Neural progenitor cell (in vitro differentiated cells): Measurements from ENCODE around the gene NCEH1. TPM values are rescaled to one million over a fixed set of nuclear protein-coding genes. Genes with fewer than 3 reads are reported as not detected.
A peak's percentile ranks its signal among the peaks of the same experiment; 100 is the strongest.

Source experiments
- DNase-seq: peaks from one replicate; pipeline ENCODE4 v3.0.0-alpha.2; 2016; ENCODE audit warnings: low spot score
- H2AFZ ChIP-seq: fragments of 200-600 bp; sonication (generic); replicated peaks from 2 replicates; pipeline ENCODE4 v1.6.1; 2016; ENCODE audit warnings: antibody characterized with exemption
- H3F3A ChIP-seq: fragments of 200-600 bp; sonication (generic); 2 replicates; pipeline ENCODE4 v1.6.1; 2016; ENCODE audit warnings: antibody characterized with exemption, low read depth
- H3K27ac ChIP-seq: fragments of 200-600 bp; sonication (generic); 2 replicates; pipeline ENCODE4 v1.5.1; 2016; ENCODE audit warnings: mild to moderate bottlenecking
- H3K27me3 ChIP-seq: fragments of 200-600 bp; sonication (generic); 2 replicates; pipeline ENCODE4 v1.6.1; 2016; ENCODE audit warnings: mild to moderate bottlenecking, moderate library complexity
- H3K36me3 ChIP-seq: fragments of 200-600 bp; sonication (generic); 2 replicates; pipeline ENCODE4 v1.5.1; 2016
- H3K4me1 ChIP-seq: fragments of 200-600 bp; sonication (generic); 2 replicates; pipeline ENCODE4 v1.6.1; 2016; ENCODE audit warnings: mixed run types
- H3K4me2 ChIP-seq: fragments of 200-600 bp; sonication (generic); 2 replicates; pipeline ENCODE4 v1.6.1; 2016
- H3K4me3 ChIP-seq: fragments of 200-600 bp; sonication (generic); 2 replicates; pipeline ENCODE4 v1.5.1; 2016
- H3K79me2 ChIP-seq: fragments of 200-600 bp; sonication (generic); 2 replicates; pipeline ENCODE4 v1.6.1; 2016; ENCODE audit warnings: low read depth
- H3K9ac ChIP-seq: fragments of 200-600 bp; sonication (generic); 2 replicates; pipeline ENCODE4 v1.6.1; 2016
- H3K9me3 ChIP-seq: fragments of 200-600 bp; sonication (generic); 2 replicates; pipeline ENCODE4 v1.5.1; 2016; ENCODE audit warnings: low read depth
- H4K20me1 ChIP-seq: fragments of 200-600 bp; sonication (generic); 2 replicates; pipeline ENCODE4 v1.6.1; 2016; ENCODE audit warnings: low read depth
- H3K27ac Mint-ChIP-seq: 3 replicates; pipeline ENCODE4 v1.8.0; 2021; ENCODE audit warnings: mixed read lengths
- H3K27me3 Mint-ChIP-seq: 2 replicates; pipeline ENCODE4 v1.8.0; 2022; ENCODE audit warnings: low read depth, mild to moderate bottlenecking, inconsistent platforms, moderate library complexity, mixed read lengths; ENCODE audit not compliant: insufficient read depth
- H3K36me3 Mint-ChIP-seq: 3 replicates; pipeline ENCODE4 v1.8.0; 2021; ENCODE audit warnings: mixed read lengths
- H3K4me1 Mint-ChIP-seq: 3 replicates; pipeline ENCODE4 v1.8.0; 2021; ENCODE audit warnings: mixed read lengths
- H3K4me3 Mint-ChIP-seq: 3 replicates; pipeline ENCODE4 v1.8.0; 2021; ENCODE audit warnings: mild to moderate bottlenecking, moderate library complexity, mixed read lengths
- H3K9me3 Mint-ChIP-seq: 3 replicates; pipeline ENCODE4 v1.8.0; 2020; ENCODE audit warnings: mixed read lengths
- EZH2 ChIP-seq: fragments of 200-600 bp; sonication (generic); IDR thresholded peaks from 2 replicates; pipeline ENCODE4 v1.6.1; 2017; ENCODE audit warnings: antibody characterized with exemption, mild to moderate bottlenecking, moderate library complexity
- EZH2phosphoT487 ChIP-seq: fragments of 200-600 bp; sonication (generic); IDR thresholded peaks from 2 replicates; pipeline ENCODE4 v1.6.1; 2017; ENCODE audit warnings: antibody characterized with exemption
- total RNA-seq: library from RNA; depleted of rRNA; stranded (reverse); fragments of >200 nt; gene quantifications from 2 replicates; pipeline ENCODE4 v1.2.3, GENCODE V29; 2015; ENCODE audit warnings: low replicate concordance
- TF ChIP-seq, protein P1 (sequence below): fragments of 200-600 bp; sonication (generic); IDR thresholded peaks from 2 replicates; pipeline ENCODE4 v1.5.1; 2017; ENCODE audit warnings: antibody characterized with exemption, mild to moderate bottlenecking

The NCEH1 gene
- total RNA-seq, 1 donor from 2014 or later: 7.7 TPM

DNA sequence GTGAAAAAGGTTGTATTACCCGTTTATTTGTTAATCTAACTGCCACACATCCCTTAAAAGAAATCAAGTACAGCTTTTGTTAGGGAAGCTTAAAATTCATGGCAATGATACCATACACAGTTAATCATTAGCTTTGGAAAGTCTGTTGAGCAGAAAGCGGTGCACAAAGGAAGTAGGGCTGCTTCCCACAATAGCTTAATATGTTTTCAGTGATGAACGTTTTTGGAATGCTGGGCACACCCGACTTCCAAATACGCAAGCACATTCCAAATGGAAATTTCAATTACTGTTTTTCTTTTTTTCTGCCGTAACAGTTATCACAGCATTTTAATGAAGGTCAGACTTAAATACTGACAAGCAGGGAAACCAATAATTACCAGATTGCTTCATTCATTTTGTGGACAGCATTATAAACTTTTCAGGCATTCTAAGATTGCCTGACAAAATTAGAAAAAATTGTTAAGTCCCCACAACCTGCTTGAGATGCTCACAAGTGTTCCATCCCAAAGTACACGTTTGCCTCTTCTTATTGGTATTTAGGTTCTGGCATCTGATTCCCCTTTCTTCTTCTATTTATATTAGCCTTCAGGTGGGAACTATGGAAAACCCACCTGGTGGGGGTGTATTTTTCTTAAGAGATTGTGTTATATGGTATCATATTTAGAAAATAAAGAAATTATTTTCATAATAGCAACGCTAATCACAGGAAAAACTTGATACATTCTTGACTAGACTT, 38.5 kb upstream of the NCEH1 start:
- peak overlapping the region; percentile 89 for H2AFZ ChIP-seq
- Mint-ChIP-seq H3K27ac (no peak overlapping the region), H3K27me3 (no peaks in the 10 kb centered on the region), H3K9me3 (no peaks in the 10 kb centered on the region), H3K4me3 (peak overlapping the region; percentile 100), H3K36me3 (peaks cover 11% of the 10 kb centered on the region), H3K4me1 (peaks cover 21% of the 10 kb centered on the region)
- H3K27ac ChIP-seq: no peak overlapping the region
- peaks cover 12% of the 10 kb centered on the region for H3K4me1 ChIP-seq
- TF ChIP-seq EZH2 (no peak), EZH2phosphoT487 (no peak)
- TF ChIP-seq, protein P1, sequence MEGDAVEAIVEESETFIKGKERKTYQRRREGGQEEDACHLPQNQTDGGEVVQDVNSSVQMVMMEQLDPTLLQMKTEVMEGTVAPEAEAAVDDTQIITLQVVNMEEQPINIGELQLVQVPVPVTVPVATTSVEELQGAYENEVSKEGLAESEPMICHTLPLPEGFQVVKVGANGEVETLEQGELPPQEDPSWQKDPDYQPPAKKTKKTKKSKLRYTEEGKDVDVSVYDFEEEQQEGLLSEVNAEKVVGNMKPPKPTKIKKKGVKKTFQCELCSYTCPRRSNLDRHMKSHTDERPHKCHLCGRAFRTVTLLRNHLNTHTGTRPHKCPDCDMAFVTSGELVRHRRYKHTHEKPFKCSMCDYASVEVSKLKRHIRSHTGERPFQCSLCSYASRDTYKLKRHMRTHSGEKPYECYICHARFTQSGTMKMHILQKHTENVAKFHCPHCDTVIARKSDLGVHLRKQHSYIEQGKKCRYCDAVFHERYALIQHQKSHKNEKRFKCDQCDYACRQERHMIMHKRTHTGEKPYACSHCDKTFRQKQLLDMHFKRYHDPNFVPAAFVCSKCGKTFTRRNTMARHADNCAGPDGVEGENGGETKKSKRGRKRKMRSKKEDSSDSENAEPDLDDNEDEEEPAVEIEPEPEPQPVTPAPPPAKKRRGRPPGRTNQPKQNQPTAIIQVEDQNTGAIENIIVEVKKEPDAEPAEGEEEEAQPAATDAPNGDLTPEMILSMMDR: no peak
- H3K79me2 ChIP-seq: peaks cover 38% of the 10 kb centered on the region
- peaks cover 17% of the 10 kb centered on the region for H3K36me3 ChIP-seq
- H3K27me3 ChIP-seq: no peaks in the 10 kb centered on the region
- H3K4me3 ChIP-seq: peak overlapping the region; percentile 95
- H4K20me1 ChIP-seq: peaks cover 23% of the 10 kb centered on the region
- H3K4me2 ChIP-seq: peak overlapping the region; percentile 76
- DNase-seq: no peak
- no peak overlapping the region for H3K9ac ChIP-seq
- no peaks in the 10 kb centered on the region for H3F3A ChIP-seq
- H3K9me3 ChIP-seq: no peaks in the 10 kb centered on the region

DNA sequence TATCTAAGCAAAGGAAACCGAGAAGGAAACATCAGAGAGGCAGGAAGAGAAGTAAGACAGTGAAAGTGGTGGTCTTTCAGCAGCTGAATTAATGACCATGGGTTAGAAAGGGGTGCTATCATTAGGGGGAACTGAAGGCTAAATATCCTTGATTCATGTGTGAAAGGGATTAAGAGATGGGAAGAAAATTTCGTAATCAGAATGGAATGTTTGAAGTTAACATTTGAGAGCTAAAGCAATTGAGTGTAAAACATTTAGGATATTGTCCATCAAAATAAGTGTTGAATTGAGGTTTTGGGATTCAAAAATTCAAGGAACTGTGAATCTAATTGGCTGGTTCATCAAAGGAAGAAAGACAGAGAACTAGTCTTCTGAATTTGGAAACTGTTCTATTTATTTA, 35.6 kb upstream of the NCEH1 start:
- H3K9ac ChIP-seq: no peak overlapping the region
- H3K79me2 ChIP-seq: peaks cover 8% of the 10 kb centered on the region
- H3K27me3 ChIP-seq: no peaks in the 10 kb centered on the region
- no peaks in the 10 kb centered on the region for H3K4me1 ChIP-seq
- H3K36me3 ChIP-seq: no peaks in the 10 kb centered on the region
- Mint-ChIP-seq H3K27ac (no peak overlapping the region), H3K9me3 (no peaks in the 10 kb centered on the region), H3K4me3 (no peak overlapping the region), H3K36me3 (no peaks in the 10 kb centered on the region), H3K27me3 (no peaks in the 10 kb centered on the region), H3K4me1 (peaks cover under 1% of the 10 kb centered on the region)
- peak overlapping the region; percentile 26 for H2AFZ ChIP-seq
- H3K9me3 ChIP-seq: no peaks in the 10 kb centered on the region
- H4K20me1 ChIP-seq: no peaks in the 10 kb centered on the region
- no peak overlapping the region for H3K4me2 ChIP-seq
- H3K27ac ChIP-seq: no peak overlapping the region
- H3K4me3 ChIP-seq: no peak overlapping the region
- TF ChIP-seq, protein P1: no peak
- no peak for TF ChIP-seq EZH2phosphoT487
- TF ChIP-seq EZH2: no peak
- no peak for DNase-seq
- no peaks in the 10 kb centered on the region for H3F3A ChIP-seq

DNA sequence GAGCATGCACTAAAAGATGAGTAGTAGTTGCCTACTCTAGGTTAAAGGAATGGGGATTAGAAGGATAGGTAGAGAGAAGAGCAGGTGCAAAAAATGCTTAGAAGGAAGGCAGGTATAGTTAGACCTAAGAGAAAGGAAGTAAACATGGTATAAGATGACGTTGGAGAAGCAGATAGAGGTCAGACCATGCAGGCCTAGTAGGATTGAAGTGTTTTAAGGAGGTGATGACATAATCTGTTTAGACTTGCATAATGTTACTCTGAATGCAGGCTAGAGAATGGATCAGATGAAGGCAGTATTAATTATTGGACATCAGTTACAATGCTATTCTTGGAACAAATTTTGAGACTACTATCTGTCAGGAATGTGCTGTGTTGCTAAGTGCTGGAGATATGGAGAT, 28.6 kb upstream of the NCEH1 start:
- Histone ChIP-seq H3K4me3 (no peak overlapping the region), H3K79me2 (no peaks in the 10 kb centered on the region), H3K36me3 (no peaks in the 10 kb centered on the region), H3K9ac (no peak overlapping the region), H3K4me2 (no peak overlapping the region), H3K27me3 (no peaks in the 10 kb centered on the region), H3K9me3 (no peaks in the 10 kb centered on the region), H3F3A (no peaks in the 10 kb centered on the region), H3K27ac (no peak overlapping the region), H3K4me1 (no peaks in the 10 kb centered on the region), H2AFZ (no peak overlapping the region), H4K20me1 (no peaks in the 10 kb centered on the region)
- Mint-ChIP-seq H3K27ac (no peak overlapping the region), H3K9me3 (no peaks in the 10 kb centered on the region), H3K4me1 (no peaks in the 10 kb centered on the region), H3K4me3 (no peak overlapping the region), H3K36me3 (no peaks in the 10 kb centered on the region), H3K27me3 (peaks cover 2% of the 10 kb centered on the region)
- no peak for DNase-seq
- TF ChIP-seq EZH2 (no peak), EZH2phosphoT487 (no peak)
- TF ChIP-seq, protein P1: no peak
